ENCODE measurements around the gene GOLPH3. TPM values are rescaled to one million over a fixed set of nuclear protein-coding genes. Genes with fewer than 3 reads are reported as not detected.

Gene GOLPH3
- total RNA-seq, 1 experiment from 2014 or later: 69.2 TPM

GRCh38 chr5:32108167-32108566 lies 66.0 kb downstream of the GOLPH3 start:
- Histone ChIP-seq H3K9me3 (ENCODE audit: control insufficient read depth in 1 of 2, insufficient read depth in 1 of 2, low read depth in 1 of 2, low read length in 2 of 2) (no peaks in the 10 kb centered on the region), H3K36me3 (ENCODE audit: control insufficient read depth in 1 of 2, insufficient read depth in 2 of 2, low read length in 2 of 2) (peaks cover 21 to 29% of the 10 kb centered on the region in 2 experiments; a peak in 3 of 4 replicates), H2AFZ (ENCODE audit: low read depth, low read length, poor library complexity, severe bottlenecking) (no peak overlapping the region), H3K9ac (ENCODE audit: low read length) (no peak overlapping the region), H3K4me1 (ENCODE audit: control insufficient read depth in 1 of 2, insufficient read depth in 2 of 2, low read length in 2 of 2) (no peaks in the 10 kb centered on the region), H3K79me2 (ENCODE audit: insufficient read depth, low read length) (peaks cover 16% of the 10 kb centered on the region; the same call in 1 of the 2 replicates), H3K4me3 (replicated peaks in 1 of 2; ENCODE audit: low read depth in 1 of 2, low read length in 2 of 2) (no peak overlapping the region), H3K27ac (ENCODE audit: low read depth, low read length) (no peak overlapping the region), H3K4me2 (ENCODE audit: low read length) (no peak overlapping the region), H3K27me3 (ENCODE audit: insufficient read depth, low read length) (no peaks in the 10 kb centered on the region), H4K20me1 (ENCODE audit: insufficient read depth) (no peaks in the 10 kb centered on the region), H3K9me2 (ENCODE audit: insufficient read depth) (no peaks in the 10 kb centered on the region)
- no peak for DNase-seq (ENCODE audit: low read depth, low spot score)
- no peak for TF ChIP-seq CTCF (IDR thresholded peaks at IDR 0.05 in 2 of 3, conservative IDR thresholded peaks at IDR 0.05 in 1 of 3; ENCODE audit: borderline replicate concordance in 1 of 3, insufficient read depth in 1 of 3, low read depth in 2 of 3, low read length in 2 of 3)
- TF ChIP-seq EZH2phosphoT487 (IDR thresholded peaks at IDR 0.05; ENCODE audit: borderline replicate concordance): no peak
- no peak for TF ChIP-seq ZFX (IDR thresholded peaks at IDR 0.05)
- no peak for TF ChIP-seq EZH2 (IDR thresholded peaks at IDR 0.05)
- no peak for ATAC-seq
- POLR2A ChIA-PET: interaction anchor here (1.9 kb wide), 1 partner anchor 12 kb away, joined by 7 read pairs; no protein-coding TSS in a partner anchor
- RAD21 ChIA-PET (ENCODE audit: low non-redundant PET in 1 of 2, low total read pairs in 2 of 2, uncharacterized antibody in 2 of 2, unreplicated experiment in 2 of 2): no interaction called here
- CTCF ChIA-PET: interaction anchor here (1.4 kb wide), 1 partner anchor 15 kb away, joined by 6 read pairs; no protein-coding TSS in a partner anchor
- BruUV-seq (replicated peaks): no TSS peak
- intact Hi-C loops (cut with micrococcal nuclease): no loop called here

- CTCF ChIA-PET: no interaction called here
- RAD21 ChIA-PET (ENCODE audit: low non-redundant PET in 1 of 2, low total read pairs in 2 of 2, uncharacterized antibody in 2 of 2, unreplicated experiment in 2 of 2): no interaction called here
- Histone ChIP-seq H2AFZ (ENCODE audit: low read depth, low read length, poor library complexity, severe bottlenecking) (no peak overlapping the region), H3K27ac (ENCODE audit: low read depth, low read length) (no peak overlapping the region), H3K79me2 (ENCODE audit: insufficient read depth, low read length) (peaks cover 11% of the 10 kb centered on the region; the same call in 1 of the 2 replicates), H3K9me3 (ENCODE audit: control insufficient read depth in 1 of 2, insufficient read depth in 1 of 2, low read depth in 1 of 2, low read length in 2 of 2) (no peaks in the 10 kb centered on the region), H4K20me1 (ENCODE audit: insufficient read depth) (no peaks in the 10 kb centered on the region), H3K9ac (ENCODE audit: low read length) (no peak overlapping the region), H3K27me3 (ENCODE audit: insufficient read depth, low read length) (no peaks in the 10 kb centered on the region), H3K4me1 (ENCODE audit: control insufficient read depth in 1 of 2, insufficient read depth in 2 of 2, low read length in 2 of 2) (no peaks in the 10 kb centered on the region), H3K9me2 (ENCODE audit: insufficient read depth) (no peaks in the 10 kb centered on the region), H3K4me3 (replicated peaks in 1 of 2; ENCODE audit: low read depth in 1 of 2, low read length in 2 of 2) (no peak overlapping the region), H3K4me2 (ENCODE audit: low read length) (no peak overlapping the region), H3K36me3 (ENCODE audit: control insufficient read depth in 1 of 2, insufficient read depth in 2 of 2, low read length in 2 of 2) (peaks cover 21 to 28% of the 10 kb centered on the region in 2 experiments; a peak in 3 of 4 replicates)
- BruUV-seq (replicated peaks): no TSS peak
- intact Hi-C loops (cut with micrococcal nuclease): no loop called here
- no peak for TF ChIP-seq ATF3 (IDR thresholded peaks at IDR 0.05)
- TF ChIP-seq POLR2A (IDR thresholded peaks at IDR 0.05; ENCODE audit: borderline replicate concordance, extremely low read depth, insufficient read depth, insufficient read length): no peak
- no peak for TF ChIP-seq CTCF (IDR thresholded peaks at IDR 0.05 in 2 of 3, conservative IDR thresholded peaks at IDR 0.05 in 1 of 3; ENCODE audit: borderline replicate concordance in 1 of 3, insufficient read depth in 1 of 3, low read depth in 2 of 3, low read length in 2 of 3)
- TF ChIP-seq ELF1 (IDR thresholded peaks at IDR 0.05; ENCODE audit: borderline replicate concordance, low read depth): no peak
- TF ChIP-seq ZBTB33 (IDR thresholded peaks at IDR 0.05; ENCODE audit: extremely low read depth, insufficient replicate concordance, low read length): no peak
- no peak for TF ChIP-seq SP1 (IDR thresholded peaks at IDR 0.05; ENCODE audit: low read depth)
- TF ChIP-seq JUND (IDR thresholded peaks at IDR 0.05): no peak
- no peak for TF ChIP-seq SIN3A (IDR thresholded peaks at IDR 0.05; ENCODE audit: low read depth)
- POLR2A ChIA-PET: interaction anchor here (1.9 kb wide), 1 partner anchor 13 kb away, joined by 7 read pairs; no protein-coding TSS in a partner anchor
- DNase-seq (ENCODE audit: low read depth, low spot score) (no peak), ATAC-seq (no peak)
These were observed 66.8 kb downstream of the GOLPH3 start for GRCh38 chr5:32107291-32107690.

All from HCT116 (cell line).